GM18951 (cell line): ENCODE results near the gene GP1BB.

ENCODE experiments used
- POLR2A ChIP-seq: IDR thresholded peaks from 4 replicates; pipeline ENCODE4 v1.6.1; 2011; ENCODE audit warnings: mild to moderate bottlenecking; ENCODE audit not compliant: insufficient read length, insufficient read depth; ENCODE audit errors: extremely low read depth
- in situ Hi-C: fragments of 300-500 bp; cut with MboI; formaldehyde crosslinking; loops from one replicate; pipeline ENCODE4 v1.12.0; 2022; ENCODE audit warnings: low sequenced_read_pairs, mixed read lengths, inconsistent platforms; ENCODE audit not compliant: unreplicated experiment

GP1BB gene

GRCh38 chr22:19714312-19715187 is 8.8 kb upstream of the GP1BB start, which contains the start of gene SEPTIN5:
Gene SEPTIN5 (plus strand): TSS chr22:19714503. CDS start chr22:19714589, 86 bp downstream.
- in situ Hi-C loops = no loop called here
- TF ChIP-seq POLR2A = no peak

DNA sequence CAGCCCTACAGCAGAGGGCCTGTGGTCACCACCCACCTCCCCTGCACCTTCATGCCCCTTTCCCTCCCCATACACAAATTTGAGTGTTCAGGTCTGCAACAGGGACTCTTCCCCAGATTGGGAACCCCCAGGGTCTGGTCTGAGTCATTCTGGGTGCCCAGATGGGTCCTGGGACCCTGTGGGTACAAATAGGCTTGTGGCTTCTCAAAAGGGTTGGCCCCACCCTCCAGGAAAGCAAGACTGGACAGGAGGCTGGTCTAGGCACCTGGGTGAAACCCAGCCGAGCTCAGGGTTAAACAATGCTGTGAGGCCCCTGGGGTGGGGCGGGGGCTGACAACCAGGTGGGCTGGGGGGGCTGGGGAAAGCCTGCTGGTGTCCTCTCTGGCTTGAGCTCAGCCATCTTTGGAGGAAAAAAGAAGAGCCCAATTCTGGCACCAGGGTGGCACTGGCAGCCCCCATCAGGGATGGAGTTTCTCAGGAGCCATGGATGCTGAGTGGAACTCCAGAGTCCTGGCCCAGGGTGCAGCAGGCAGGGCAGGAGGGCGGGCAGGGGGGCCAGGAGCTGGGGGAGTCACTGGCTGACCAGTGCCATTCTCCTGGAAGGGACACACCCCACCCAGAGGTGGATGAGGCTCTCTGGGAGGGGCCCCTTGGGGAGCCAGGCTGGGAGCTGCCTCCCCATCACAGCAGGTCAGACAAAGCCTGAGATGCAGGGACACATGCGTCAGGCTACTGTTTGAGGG is 8.0 kb upstream of the GP1BB start:
- TF ChIP-seq POLR2A = no peak
- in situ Hi-C loops = no loop called here

GRCh38 chr22:19716041-19716828 is 7.1 kb upstream of the GP1BB start:
- TF ChIP-seq POLR2A = no peak
- in situ Hi-C loops = no loop called here

DNA sequence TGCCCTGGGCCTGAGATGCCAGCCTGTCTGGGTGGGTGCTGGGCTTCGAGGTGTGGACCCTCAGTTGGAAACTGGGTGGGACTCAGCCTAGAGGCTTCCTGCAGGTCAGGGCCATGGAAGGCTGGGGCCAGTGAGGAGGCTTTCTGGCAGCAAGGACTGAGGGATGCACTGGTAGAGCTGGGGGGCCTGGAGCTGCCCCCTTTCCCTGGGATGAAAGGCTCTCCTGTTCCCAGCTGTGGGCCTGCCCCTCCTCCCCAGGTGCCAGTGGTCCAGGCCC is 6.6 kb upstream of the GP1BB start:
- in situ Hi-C loops = no loop called here
- TF ChIP-seq POLR2A = no peak

- in situ Hi-C loops = no loop called here
- TF ChIP-seq POLR2A = no peak
Observed at GRCh38 chr22:19717181-19717580, 6.2 kb upstream of the GP1BB start.

- in situ Hi-C loops = no loop called here
- TF ChIP-seq POLR2A = no peak
Observed at GRCh38 chr22:19717691-19718455, 5.5 kb upstream of the GP1BB start.

DNA sequence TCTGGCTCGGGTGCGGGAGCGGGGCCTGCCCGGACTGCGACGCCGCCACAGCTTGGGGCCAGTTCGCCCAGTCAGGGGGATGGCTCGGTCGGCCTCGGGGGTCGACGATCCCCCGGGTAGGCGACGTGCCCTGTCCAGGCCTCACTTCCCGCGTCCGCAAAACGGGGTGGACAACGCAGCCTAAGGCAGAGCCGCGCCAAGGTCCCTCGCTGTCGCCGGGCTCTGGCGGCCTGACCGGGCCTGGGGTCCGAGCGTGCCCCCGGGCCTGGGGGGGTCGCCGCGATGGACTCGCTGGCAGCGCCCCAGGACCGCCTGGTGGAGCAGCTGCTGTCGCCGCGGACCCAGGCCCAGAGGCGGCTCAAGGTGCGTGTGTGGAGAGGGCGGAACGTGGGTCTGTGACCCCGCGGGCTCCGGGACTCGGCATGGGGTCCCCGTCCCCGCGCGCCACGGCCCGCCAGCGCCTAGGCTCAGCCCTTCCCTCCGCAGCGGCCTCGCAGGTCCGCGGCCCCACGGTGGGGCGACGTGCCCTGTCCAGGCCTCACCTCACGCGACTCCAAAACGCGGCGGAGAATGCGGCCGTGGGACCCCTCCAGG is 4.8 kb upstream of the GP1BB start:
- no peak for TF ChIP-seq POLR2A
- in situ Hi-C loops = no loop called here

DNA sequence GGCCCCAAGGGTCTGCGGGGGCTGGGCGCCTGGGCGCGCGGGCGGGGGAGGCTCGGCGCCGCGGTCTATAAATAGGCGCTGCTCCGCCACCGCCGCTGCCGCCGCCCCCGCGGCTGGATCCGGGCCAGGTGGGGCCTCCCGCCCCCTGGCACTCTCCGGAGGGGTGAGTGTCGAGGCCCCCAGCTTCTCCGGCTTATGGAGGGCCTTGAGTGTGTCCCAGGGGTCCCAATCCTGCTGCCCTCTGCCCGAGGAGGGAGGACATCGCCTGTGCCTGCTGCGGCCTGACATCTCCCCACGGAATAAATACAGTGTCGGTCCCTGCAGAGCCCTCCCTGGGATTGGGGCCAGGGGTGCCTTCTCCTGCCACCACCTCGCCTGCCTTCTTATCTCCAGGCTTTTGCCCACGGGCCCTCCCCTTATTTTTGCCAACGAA is 4.3 kb upstream of the GP1BB start:
- in situ Hi-C loops = no loop called here
- TF ChIP-seq POLR2A = no peak

DNA sequence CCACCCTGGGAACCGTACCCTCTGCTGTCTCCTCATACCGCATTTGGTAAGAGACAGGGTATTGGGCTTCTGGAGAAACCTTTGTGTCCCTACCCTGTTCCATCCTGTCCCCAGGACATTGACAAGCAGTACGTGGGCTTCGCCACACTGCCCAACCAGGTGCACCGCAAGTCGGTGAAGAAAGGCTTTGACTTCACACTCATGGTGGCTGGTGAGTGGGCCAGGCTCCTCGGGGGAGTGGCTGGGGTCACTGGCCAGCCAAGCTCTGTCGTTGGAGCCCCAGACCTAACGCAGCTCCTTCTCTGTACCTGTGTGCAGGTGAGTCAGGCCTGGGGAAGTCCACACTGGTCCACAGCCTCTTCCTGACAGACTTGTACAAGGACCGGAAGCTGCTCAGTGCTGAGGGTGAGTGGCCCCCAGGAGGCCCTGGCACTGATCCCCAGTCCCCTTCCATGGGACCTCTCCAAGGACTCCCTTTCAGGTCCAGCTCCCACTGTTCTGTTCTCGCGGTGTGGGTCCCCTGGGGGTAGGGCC is 3.8 kb upstream of the GP1BB start:
- TF ChIP-seq POLR2A = no peak
- in situ Hi-C loops = no loop called here

DNA sequence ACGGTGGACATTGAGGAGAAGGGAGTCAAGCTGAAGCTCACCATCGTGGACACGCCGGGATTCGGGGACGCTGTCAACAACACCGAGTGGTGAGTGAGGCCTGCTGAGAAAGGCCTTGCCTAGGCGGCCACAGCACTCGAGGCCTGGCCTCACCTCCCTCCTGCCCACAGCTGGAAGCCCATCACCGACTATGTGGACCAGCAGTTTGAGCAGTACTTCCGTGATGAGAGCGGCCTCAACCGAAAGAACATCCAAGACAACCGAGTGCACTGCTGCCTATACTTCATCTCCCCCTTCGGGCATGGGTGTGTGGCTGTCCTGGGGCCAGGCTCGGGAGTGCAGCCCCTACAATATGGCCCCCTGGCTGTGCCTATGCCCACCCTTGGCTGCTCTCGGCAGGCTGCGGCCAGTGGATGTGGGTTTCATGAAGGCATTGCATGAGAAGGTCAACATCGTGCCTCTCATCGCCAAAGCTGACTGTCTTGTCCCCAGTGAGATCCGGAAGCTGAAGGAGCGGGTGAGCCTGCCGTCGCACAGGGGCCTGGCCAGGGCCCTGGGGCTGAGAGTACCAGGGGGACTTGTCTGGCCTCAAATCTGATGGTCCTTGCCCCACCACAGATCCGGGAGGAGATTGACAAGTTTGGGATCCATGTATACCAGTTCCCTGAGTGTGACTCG is 3.0 kb upstream of the GP1BB start:
- TF ChIP-seq POLR2A = no peak
- in situ Hi-C loops = no loop called here

DNA sequence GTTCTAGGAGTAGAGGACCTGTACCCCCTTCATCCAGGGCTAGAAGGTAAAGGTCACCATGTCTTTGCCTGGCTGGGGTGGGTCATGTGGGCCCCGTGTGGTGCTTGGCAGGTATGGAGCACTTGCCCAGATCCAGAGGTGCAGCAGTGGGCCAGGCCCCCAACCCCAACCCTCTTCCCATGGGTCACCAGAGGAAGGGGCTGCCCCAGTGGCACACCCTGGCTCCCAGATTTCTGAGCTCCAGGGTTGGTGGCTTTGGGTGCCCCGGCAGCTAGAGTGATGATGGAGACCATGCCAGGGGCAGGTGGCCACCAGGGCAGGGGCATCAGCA is 2.4 kb upstream of the GP1BB start:
- in situ Hi-C loops = no loop called here
- TF ChIP-seq POLR2A = no peak

DNA sequence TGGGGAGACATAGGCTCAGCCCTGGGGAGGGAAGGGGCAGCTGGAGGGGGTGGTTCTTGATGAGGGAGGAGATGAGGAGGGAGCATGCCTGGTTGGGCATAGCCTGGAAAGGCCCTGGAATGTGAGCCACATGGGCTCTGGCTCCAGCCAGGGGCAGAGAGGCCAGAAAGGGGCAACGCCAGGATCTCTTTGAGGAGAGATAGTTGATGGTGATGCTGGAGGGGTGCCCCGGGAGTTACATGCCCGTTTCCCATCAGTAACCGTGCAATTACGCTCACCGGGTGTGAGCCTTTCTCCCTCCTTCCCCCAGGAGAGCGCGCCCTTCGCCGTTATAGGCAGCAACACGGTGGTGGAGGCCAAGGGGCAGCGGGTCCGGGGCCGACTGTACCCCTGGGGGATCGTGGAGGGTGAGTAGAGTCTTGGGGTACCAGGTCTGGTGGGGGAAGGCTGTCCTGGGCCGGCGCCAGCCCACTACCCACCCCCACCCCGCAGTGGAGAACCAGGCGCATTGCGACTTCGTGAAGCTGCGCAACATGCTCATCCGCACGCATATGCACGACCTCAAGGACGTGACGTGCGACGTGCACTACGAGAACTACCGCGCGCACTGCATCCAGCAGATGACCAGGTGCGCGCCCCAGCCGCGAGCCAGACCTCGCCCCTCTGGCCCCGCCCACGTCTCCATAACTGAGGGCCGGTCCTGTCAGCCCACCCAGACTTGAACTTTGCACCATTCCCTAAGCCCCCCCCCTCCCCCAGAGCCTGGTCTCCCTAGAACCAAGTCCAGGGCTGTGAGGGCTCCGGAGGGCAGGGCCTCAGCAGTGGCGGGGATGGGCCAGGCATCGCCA is 1.8 kb upstream of the GP1BB start:
- in situ Hi-C loops = no loop called here
- no peak for TF ChIP-seq POLR2A
